ENCODE measurements around the gene BLVRA. TPM values are rescaled to one million over a fixed set of nuclear protein-coding genes. Genes with fewer than 3 reads are reported as not detected.

Gene BLVRA
- polyA plus RNA-seq, 3 donors: 71.9 to 238 (median 199) TPM

- Histone ChIP-seq H3K9me3 (replicated peaks in 1 of 2; ENCODE audit: control insufficient read depth in 1 of 2, insufficient read depth in 1 of 2, low read length in 2 of 2) (no peaks in the 10 kb centered on the region), H3K79me2 (ENCODE audit: insufficient read depth, low read length) (peaks cover 14% of the 10 kb centered on the region), H3K27me3 (ENCODE audit: control insufficient read depth in 2 of 2, insufficient read depth in 2 of 2, low read length in 2 of 2) (no peaks in the 10 kb centered on the region), H2AFZ (ENCODE audit: insufficient read depth, low read depth, low read length, poor library complexity, severe bottlenecking) (no peak overlapping the region), H3K36me3 (replicated peaks in 1 of 2; ENCODE audit: control insufficient read depth in 1 of 2, insufficient read depth in 2 of 2, low read length in 2 of 2) (peaks cover 48 to 61% of the 10 kb centered on the region in 2 donors), H3K4me2 (replicated peaks; ENCODE audit: extremely low read depth, low read length, poor library complexity, severe bottlenecking) (no peak overlapping the region), H3K4me3 (replicated peaks in 1 of 3; ENCODE audit: low read depth in 2 of 3, low read length in 3 of 3) (no peak overlapping the region), H4K20me1 (ENCODE audit: insufficient read depth, low read length) (no peaks in the 10 kb centered on the region), H3K4me1 (ENCODE audit: control insufficient read depth in 1 of 2, insufficient read depth in 2 of 2, low read length in 2 of 2) (peaks cover 22 to 28% of the 10 kb centered on the region in 2 donors), H3K27ac (ENCODE audit: low read depth in 1 of 2, low read length in 2 of 2) (peak overlapping the region in 1 of 2 donors; percentile 30), H3K9ac (ENCODE audit: insufficient read depth, low read length, poor library complexity, severe bottlenecking) (no peak overlapping the region)
- Mint-ChIP-seq H3K9me3 (peaks cover 0 to 2% (median 0%) of the 10 kb centered on the region in 7 donors), H3K4me3 (no peak overlapping the region), H3K27ac (peak overlapping the region in 5 of 7 donors; percentile 29 to 58 (median 50)), H3K27me3 (ENCODE audit: low read depth in 3 of 3) (peaks cover 0 to 2% (median 0%) of the 10 kb centered on the region in 3 donors), H3K36me3 (peaks cover 63 to 75% of the 10 kb centered on the region in 2 donors), H3K4me1 (peaks cover 31% of the 10 kb centered on the region)
- DNase-seq: no peak
- WGBS (ENCODE audit: insufficient coverage): 100% methylated on average over 3 of the region's 5 CpGs
- no peak for TF ChIP-seq CTCF (IDR thresholded peaks at IDR 0.05)
- intact Hi-C loops (cut with micrococcal nuclease): loop anchor here (10.0 kb wide), 2 partner anchors 45 to 65 kb away; partner anchors contain the start of gene COA1 (in 1 of the 2)
Observed at GRCh38 chr7:43790006-43790405, 31.5 kb downstream of the BLVRA start.

DNA sequence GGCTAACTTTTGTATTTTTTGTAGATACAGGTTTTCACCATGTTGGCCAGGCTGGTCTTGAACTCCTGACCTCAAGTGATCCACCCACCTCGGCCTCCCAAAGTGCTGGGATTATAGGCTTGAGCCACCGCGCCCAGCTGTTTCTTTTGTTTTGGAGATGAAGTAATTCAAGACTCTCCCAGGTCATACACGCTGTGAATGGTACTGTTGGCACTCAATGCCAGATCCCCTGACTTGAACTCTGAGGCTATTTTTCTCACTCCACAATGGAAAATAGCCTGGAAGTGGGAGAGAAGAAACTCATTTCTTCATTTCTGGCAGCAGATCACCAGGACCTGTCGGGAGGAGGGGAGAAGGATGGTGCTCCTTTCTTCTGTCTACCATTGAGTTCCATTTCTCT, 32.4 kb downstream of the BLVRA start:
- H3K27ac ChIP-seq (ENCODE audit: low read depth in 1 of 2, low read length in 2 of 2): peak overlapping the region; percentile 40 to 74
- peaks cover 0 to 2% (median 2%) of the 10 kb centered on the region in 3 donors for H3K27me3 Mint-ChIP-seq (ENCODE audit: low read depth in 3 of 3)
- peaks cover 28% of the 10 kb centered on the region for H3K4me1 Mint-ChIP-seq
- peak overlapping the region; percentile 50 for H3K4me2 ChIP-seq (replicated peaks; ENCODE audit: extremely low read depth, low read length, poor library complexity, severe bottlenecking)
- no peaks in the 10 kb centered on the region for H4K20me1 ChIP-seq (ENCODE audit: insufficient read depth, low read length)
- H3K4me3 Mint-ChIP-seq: peak overlapping the region in 1 of 2 donors; percentile 75
- no peak for TF ChIP-seq CTCF (IDR thresholded peaks at IDR 0.05)
- H3K27me3 ChIP-seq (ENCODE audit: control insufficient read depth in 2 of 2, insufficient read depth in 2 of 2, low read length in 2 of 2): no peaks in the 10 kb centered on the region
- H3K36me3 Mint-ChIP-seq: peaks cover 67 to 82% of the 10 kb centered on the region in 2 donors
- H3K36me3 ChIP-seq (replicated peaks in 1 of 2; ENCODE audit: control insufficient read depth in 1 of 2, insufficient read depth in 2 of 2, low read length in 2 of 2): peaks cover 48 to 69% of the 10 kb centered on the region in 2 donors
- H3K9me3 Mint-ChIP-seq: peaks cover 0 to 2% (median 0%) of the 10 kb centered on the region in 7 donors
- H3K4me3 ChIP-seq (replicated peaks in 1 of 3; ENCODE audit: low read depth in 2 of 3, low read length in 3 of 3): peak overlapping the region in 1 of 3 experiments; percentile 36
- H2AFZ ChIP-seq (ENCODE audit: insufficient read depth, low read depth, low read length, poor library complexity, severe bottlenecking): no peak overlapping the region
- no peak for DNase-seq
- H3K9me3 ChIP-seq (replicated peaks in 1 of 2; ENCODE audit: control insufficient read depth in 1 of 2, insufficient read depth in 1 of 2, low read length in 2 of 2): no peaks in the 10 kb centered on the region
- no CpG with 5 or more reads among the region's 5 CpGs for WGBS (ENCODE audit: insufficient coverage)
- peaks cover 22 to 28% of the 10 kb centered on the region in 2 donors for H3K4me1 ChIP-seq (ENCODE audit: control insufficient read depth in 1 of 2, insufficient read depth in 2 of 2, low read length in 2 of 2)
- peak overlapping the region; percentile 18 to 87 (median 81) for H3K27ac Mint-ChIP-seq
- intact Hi-C loops (cut with micrococcal nuclease): loop anchor here (10.0 kb wide), 2 partner anchors 46 to 66 kb away; partner anchors contain the start of gene COA1 (in 1 of the 2)
- H3K9ac ChIP-seq (ENCODE audit: insufficient read depth, low read length, poor library complexity, severe bottlenecking): no peak overlapping the region
- H3K79me2 ChIP-seq (ENCODE audit: insufficient read depth, low read length): peaks cover 9% of the 10 kb centered on the region

Measured in CD14-positive monocyte (primary cell).